HepG2 (cell line): Measurements from ENCODE around the gene NATD1. TPM values are rescaled to one million over a fixed set of nuclear protein-coding genes. Genes with fewer than 3 reads are reported as not detected.

Experiments
- ATAC-seq: fragments of 200-7000 bp; cut with Tn5 transposase; 3 replicates; pipeline ENCODE4 v1.9.1; 2020; ENCODE audit warnings: mild to moderate bottlenecking, moderate library complexity
- BruUV-seq: library from RNA; stranded (reverse); fragments of 400-500 nt; replicated peaks from 2 replicates; lab custom pipeline; 2021; lab: Mats Ljungman, UMichigan
- CTCF ChIA-PET: fragments of 300-600 bp; formaldehyde crosslinking; extraction: SDS; loops from one replicate; lab custom pipeline; 2021; ENCODE audit warnings: low total read pairs, inconsistent platforms, low intra/inter-chr PET ratio; lab: Yijun Ruan, JAX
- POLR2A ChIA-PET: fragments of 350-600 bp; sonication (Branson Sonifier 250); formaldehyde crosslinking; loops from one replicate; lab custom pipeline; 2020; ENCODE audit warnings: antibody characterized with exemption, inconsistent platforms; lab: Yijun Ruan, JAX
- DNase-seq: peaks from one replicate; pipeline ENCODE4 v3.0.0-alpha.2; 2015; ENCODE audit warnings: low spot score
- FAIRE-seq: peaks from 3 replicates; lab custom pipeline; 2011; peaks lifted over from hg19 to GRCh38; lab: Jason Lieb, UNC
- H2AFZ ChIP-seq: one replicate; pipeline ENCODE4 v1.6.1; 2011; ENCODE audit warnings: low read length, inconsistent platforms
- H3K27ac ChIP-seq: fragments of 300-600 bp; 3 replicates; pipeline ENCODE4 v1.8.0; 2011; ENCODE audit warnings: mixed run types, mild to moderate bottlenecking, mixed read lengths, low read length, inconsistent platforms; ENCODE audit not compliant: insufficient read depth; ENCODE audit errors: extremely low read length
- H3K27me3 ChIP-seq, 2 experiments: fragments of 200-600 bp in 1 of 2; 2 replicates in 1 of 2; 3 replicates in 1 of 2; pipeline versions ENCODE4 v1.6.0 to v1.8.0; 2011; ENCODE audit warnings: low read length in 2 of 2, mild to moderate bottlenecking in 2 of 2, moderate library complexity in 2 of 2, inconsistent platforms in 1 of 2; ENCODE audit not compliant: insufficient read depth in 2 of 2, control insufficient read depth in 1 of 2
- H3K36me3 ChIP-seq, 2 experiments: fragments of 200-600 bp in 1 of 2; replicated peaks in 1 of 2; 2 replicates in 1 of 2; 3 replicates in 1 of 2; pipeline versions ENCODE4 v1.5.1 to v1.8.0; 2011; ENCODE audit warnings: low read length in 2 of 2, inconsistent platforms in 1 of 2; ENCODE audit not compliant: insufficient read depth in 2 of 2, control insufficient read depth in 1 of 2
- H3K4me1 ChIP-seq: 2 replicates; pipeline ENCODE4 v1.5.1; 2012; ENCODE audit warnings: low read length, inconsistent platforms; ENCODE audit not compliant: insufficient read depth
- H3K4me2 ChIP-seq: 2 replicates; pipeline ENCODE4 v1.6.0; 2011; ENCODE audit warnings: low read depth, low read length, inconsistent platforms
- H3K4me3 ChIP-seq, 3 experiments: fragments of 200-600 bp in 1 of 3; sonication (generic), shearing (Covaris generic) in 1 of 3; replicated peaks in 1 of 3; 2 replicates each; pipeline ENCODE4 v1.5.1; 2011 to 2016; ENCODE audit warnings: low read length in 3 of 3, inconsistent platforms in 2 of 3, low read depth in 2 of 3, mild to moderate bottlenecking in 2 of 3, control low read depth in 1 of 3, mixed read lengths in 1 of 3; ENCODE audit not compliant: insufficient read depth in 1 of 3
- H3K79me2 ChIP-seq: one replicate; pipeline ENCODE4 v1.6.1; 2011; ENCODE audit warnings: low read length, inconsistent platforms; ENCODE audit not compliant: insufficient read depth
- H3K9ac ChIP-seq: 2 replicates; pipeline ENCODE4 v1.6.0; 2011; ENCODE audit warnings: mild to moderate bottlenecking, low read depth, low read length, inconsistent platforms; ENCODE audit not compliant: insufficient read depth
- H3K9me3 ChIP-seq: 2 replicates; pipeline ENCODE4 v1.5.1; 2012; ENCODE audit warnings: mild to moderate bottlenecking, low read length
- H4K20me1 ChIP-seq: 2 replicates; pipeline ENCODE4 v1.6.0; 2011; ENCODE audit warnings: inconsistent platforms, mild to moderate bottlenecking, low read length, moderate library complexity; ENCODE audit not compliant: insufficient read depth
- FOSL1 ChIP-seq: sonication (generic); formaldehyde crosslinking; IDR thresholded peaks from 2 replicates; pipeline ENCODE4 v1.9.0; 2021; ENCODE audit warnings: missing genetic modification reagents, borderline replicate concordance
- PAWR ChIP-seq: sonication (generic); formaldehyde crosslinking; IDR thresholded peaks from 2 replicates; pipeline ENCODE4 v1.4.0; 2020; ENCODE audit warnings: missing genetic modification reagents, mild to moderate bottlenecking, borderline replicate concordance
- YEATS4 ChIP-seq: sonication (generic); formaldehyde crosslinking; IDR thresholded peaks from 2 replicates; pipeline ENCODE4 v1.4.0; 2020; ENCODE audit warnings: missing genetic modification reagents, borderline replicate concordance
- ZFP36L1 ChIP-seq: sonication (generic); formaldehyde crosslinking; IDR thresholded peaks from 2 replicates; pipeline ENCODE4 v1.8.0; 2022; ENCODE audit warnings: mild to moderate bottlenecking, missing genetic modification reagents, moderate library complexity
- ZKSCAN1 ChIP-seq: fragments of 150-350 bp; IDR thresholded peaks from 2 replicates; pipeline ENCODE4 v1.6.1; 2014; ENCODE audit warnings: low read length
- ZNF589 ChIP-seq: sonication (generic); formaldehyde crosslinking; conservative IDR thresholded peaks from 2 replicates; pipeline ENCODE4 v1.8.0; 2022; ENCODE audit warnings: mild to moderate bottlenecking, moderate library complexity, missing genetic modification reagents
- ZNF777 ChIP-seq: sonication (generic); formaldehyde crosslinking; IDR thresholded peaks from 2 replicates; pipeline ENCODE4 v1.4.0; 2020; ENCODE audit warnings: missing genetic modification reagents
- WGBS: methylation state at CpG from one replicate; pipeline ENCODE4 v1.1.6; 2017; ENCODE audit warnings: low lambda C conversion rate; 5-methylcytosine and 5-hydroxymethylcytosine counted together
- in situ Hi-C: cut with HindIII; loops from 2 replicates; pipeline ENCODE4 v1.10.0; 2017; ENCODE audit warnings: low pct_unique_long_range_greater_than_20kb; ENCODE audit not compliant: extremely low pct_ligation_motif_present
- intact Hi-C: fragments of 100-400 bp; cut with micrococcal nuclease; formaldehyde crosslinking; loops from one replicate; pipeline ENCODE4 v1.10.0; 2022; ENCODE audit not compliant: unreplicated experiment
- polyA plus RNA-seq, 8 experiments: library from polyadenylated mRNA; depleted of rRNA in 3 of 8; stranded (reverse) in 7 of 8; unstranded in 1 of 8; fragments of >200 nt; fragmentation: Illumina TruSeq in 4 of 8; extraction: Trizol in 4 of 8; gene quantifications; 2 replicates each; pipeline versions ENCODE4 v1.2.1 to v1.2.3, GENCODE V29; 2011 to 2016; ENCODE audit warnings: low read depth in 4 of 8, missing spikeins in 1 of 8, mixed read lengths in 1 of 8; ENCODE audit not compliant: insufficient read depth in 1 of 8
- total RNA-seq, 5 experiments: library from RNA; depleted of rRNA; stranded (reverse); fragments of >200 nt; fragmentation: Illumina TruSeq; extraction: Trizol; gene quantifications; 2 replicates each; pipeline ENCODE4 v1.2.3, GENCODE V29; 2016; ENCODE audit warnings: low read depth in 1 of 5
- TF ChIP-seq, protein P1 (sequence below): sonication (generic); formaldehyde crosslinking; IDR thresholded peaks from 2 replicates; pipeline ENCODE4 v1.4.0; 2020; ENCODE audit warnings: mild to moderate bottlenecking, missing genetic modification reagents

Gene NATD1
- total and polyA plus RNA-seq, 2 of the 13 experiments (the other 11 are each of a cell fraction or from before 2014, with no cell fraction given) = 0.31 to 2.3 TPM

DNA sequence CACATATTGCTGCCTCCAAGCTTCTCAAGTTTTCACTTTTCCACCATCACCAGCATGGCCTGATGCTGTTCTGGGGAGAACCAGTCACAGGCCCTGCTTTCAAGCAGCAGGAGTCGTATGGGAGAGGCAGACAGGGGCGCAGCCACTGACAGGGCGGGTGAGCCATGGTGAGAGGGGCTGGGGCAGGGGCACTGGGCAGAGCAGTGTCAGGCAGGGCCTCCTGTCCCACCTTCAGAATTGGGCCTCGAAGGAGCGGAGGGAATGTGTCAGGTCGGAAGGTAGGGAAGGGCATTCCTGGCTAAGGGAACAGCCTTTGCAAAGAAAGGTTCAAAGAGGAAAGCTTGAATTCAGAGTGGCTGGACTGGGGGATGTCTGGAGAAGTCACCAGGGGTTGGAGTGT is 26.4 kb upstream of the NATD1 start:
- no TSS peak for BruUV-seq
- CTCF ChIA-PET = interaction anchor here (0.6 to 1.5 kb wide), 4 partner anchors 170 to 234 kb away, joined by 3 to 7 read pairs (median 4); no protein-coding TSS in a partner anchor

DNA sequence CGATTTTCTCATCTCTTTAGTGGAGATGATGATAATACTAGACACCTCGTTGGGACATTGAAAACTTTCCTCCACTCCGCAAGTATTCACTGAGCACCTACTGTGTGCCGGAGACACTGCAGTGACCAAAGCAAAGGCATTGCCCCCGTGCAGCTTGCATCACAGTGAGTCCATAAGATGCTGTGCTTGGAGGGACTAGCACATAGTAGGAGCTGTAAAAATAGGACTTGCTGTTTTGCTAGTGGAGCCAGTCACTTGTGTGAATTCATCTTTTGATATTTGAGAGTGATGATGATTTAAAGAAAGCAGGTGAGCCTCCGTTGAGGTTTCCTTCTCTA is 26.0 kb upstream of the NATD1 start:
- FAIRE-seq (no peak), ATAC-seq (no peak), DNase-seq (no peak)
- Histone ChIP-seq H3K9me3 (no peaks in the 10 kb centered on the region), H3K9ac (no peak overlapping the region), H2AFZ (no peak overlapping the region), H3K27me3 (peaks cover 2 to 52% of the 10 kb centered on the region in 2 experiments; a peak in 3 of 5 replicates), H3K4me2 (no peak overlapping the region), H3K79me2 (no peaks in the 10 kb centered on the region), H3K4me3 (no peak overlapping the region), H4K20me1 (no peaks in the 10 kb centered on the region), H3K4me1 (peaks cover 61% of the 10 kb centered on the region), H3K27ac (no peak overlapping the region), H3K36me3 (no peaks in the 10 kb centered on the region)
- no TSS peak for BruUV-seq
- POLR2A ChIA-PET = no interaction called here
- in situ Hi-C loops = no loop called here
- intact Hi-C loops = no loop called here
- WGBS = 14% methylated on average over 6 of the region's 6 CpGs
- peak; percentile 85 for TF ChIP-seq ZKSCAN1
- no peak for TF ChIP-seq ZNF589
- CTCF ChIA-PET = interaction anchor here (1.5 kb wide), 1 partner anchor 233 kb away, joined by 7 read pairs; no protein-coding TSS in a partner anchor

More for the DNA sequence above, 26.4 kb upstream of the NATD1 start:
- Histone ChIP-seq H3K4me2 (no peak overlapping the region), H2AFZ (no peak overlapping the region), H3K4me1 (peaks cover 58% of the 10 kb centered on the region), H3K9ac (no peak overlapping the region), H3K79me2 (no peaks in the 10 kb centered on the region), H3K27ac (no peak overlapping the region), H4K20me1 (no peaks in the 10 kb centered on the region), H3K36me3 (no peaks in the 10 kb centered on the region), H3K27me3 (peaks cover 2 to 48% of the 10 kb centered on the region in 2 experiments; a peak in 3 of 5 replicates), H3K9me3 (no peaks in the 10 kb centered on the region), H3K4me3 (no peak overlapping the region)
- WGBS = 34% methylated on average over 6 of the region's 6 CpGs
- POLR2A ChIA-PET = no interaction called here
- intact Hi-C loops = no loop called here
- TF ChIP-seq ZNF777 (CRISPR knock-in tag) (no peak), ZFP36L1 (CRISPR knock-in tag) (0 out of 2 replicates have a peak, but pooled peaks have one; percentile 27), FOSL1 (CRISPR knock-in tag) (no peak), YEATS4 (CRISPR knock-in tag) (no peak), PAWR (CRISPR knock-in tag) (no peak)
- TF ChIP-seq, protein P1, sequence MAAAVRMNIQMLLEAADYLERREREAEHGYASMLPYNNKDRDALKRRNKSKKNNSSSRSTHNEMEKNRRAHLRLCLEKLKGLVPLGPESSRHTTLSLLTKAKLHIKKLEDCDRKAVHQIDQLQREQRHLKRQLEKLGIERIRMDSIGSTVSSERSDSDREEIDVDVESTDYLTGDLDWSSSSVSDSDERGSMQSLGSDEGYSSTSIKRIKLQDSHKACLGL = no peak
- no peak for DNase-seq
- no peak for FAIRE-seq
- no peak for ATAC-seq
- in situ Hi-C loops = no loop called here
